Lower leg skin (tissue), 3 donors: ENCODE measurements around the gene EXOSC9.

Source experiments
- CTCF ChIP-seq, 3 donors: fragments of 450-650 bp; IDR thresholded peaks; one replicate each; pipeline ENCODE4 v1.5.1; 2016; ENCODE audit warnings: antibody characterized with exemption in 3 of 3, mild to moderate bottlenecking in 3 of 3, moderate library complexity in 2 of 3
- POLR2A ChIP-seq, 2 donors: fragments of 450-650 bp; IDR thresholded peaks; one replicate each; pipeline ENCODE4 v1.6.1; 2016 to 2017; ENCODE audit warnings: antibody characterized with exemption in 2 of 2, mild to moderate bottlenecking in 1 of 2, moderate library complexity in 1 of 2

- TF ChIP-seq POLR2A (IDR thresholded peaks at IDR 0.05), result no peak
- TF ChIP-seq CTCF (IDR thresholded peaks at IDR 0.05), result no peak
Measured at GRCh38 chr4:121760205-121760604, 40.9 kb upstream of the EXOSC9 start.
